ENCODE results near the gene ADCY2.

Gene ADCY2

GRCh38 chr5:7377761-7378160 lies 18.2 kb upstream of the ADCY2 start:
- H3K4me1 ChIP-seq (ENCODE audit: control insufficient read depth, insufficient read depth, low read length), result no peaks in the 10 kb centered on the region
- H3K36me3 ChIP-seq (ENCODE audit: control insufficient read depth, insufficient read depth, low read length), result no peaks in the 10 kb centered on the region
- H3K9me3 ChIP-seq (ENCODE audit: control insufficient read depth, insufficient read depth, low read length), result no peaks in the 10 kb centered on the region
- H3K9ac ChIP-seq (ENCODE audit: low read depth, low read length), result no peak overlapping the region
- no peaks in the 10 kb centered on the region for H3K27me3 ChIP-seq (ENCODE audit: control insufficient read depth, insufficient read depth, low read length)
- no peak overlapping the region for H3K4me3 ChIP-seq (ENCODE audit: low read depth, low read length)

GRCh38 chr5:7382588-7382987 lies 13.3 kb upstream of the ADCY2 start:
- no peak overlapping the region for H3K4me3 ChIP-seq (ENCODE audit: low read depth, low read length)
- no peaks in the 10 kb centered on the region for H3K9me3 ChIP-seq (ENCODE audit: control insufficient read depth, insufficient read depth, low read length)
- no peaks in the 10 kb centered on the region for H3K27me3 ChIP-seq (ENCODE audit: control insufficient read depth, insufficient read depth, low read length)
- no peak overlapping the region for H3K9ac ChIP-seq (ENCODE audit: low read depth, low read length)
- no peaks in the 10 kb centered on the region for H3K36me3 ChIP-seq (ENCODE audit: control insufficient read depth, insufficient read depth, low read length)
- H3K4me1 ChIP-seq (ENCODE audit: control insufficient read depth, insufficient read depth, low read length), result no peaks in the 10 kb centered on the region

- Histone ChIP-seq H3K4me1 (ENCODE audit: control insufficient read depth, insufficient read depth, low read length) (no peaks in the 10 kb centered on the region), H3K4me3 (ENCODE audit: low read depth, low read length) (no peak overlapping the region), H3K9me3 (ENCODE audit: control insufficient read depth, insufficient read depth, low read length) (no peaks in the 10 kb centered on the region), H3K9ac (ENCODE audit: low read depth, low read length) (no peak overlapping the region), H3K36me3 (ENCODE audit: control insufficient read depth, insufficient read depth, low read length) (no peaks in the 10 kb centered on the region), H3K27me3 (ENCODE audit: control insufficient read depth, insufficient read depth, low read length) (no peaks in the 10 kb centered on the region)
These were observed 10.3 kb upstream of the ADCY2 start for GRCh38 chr5:7385681-7386080.

DNA sequence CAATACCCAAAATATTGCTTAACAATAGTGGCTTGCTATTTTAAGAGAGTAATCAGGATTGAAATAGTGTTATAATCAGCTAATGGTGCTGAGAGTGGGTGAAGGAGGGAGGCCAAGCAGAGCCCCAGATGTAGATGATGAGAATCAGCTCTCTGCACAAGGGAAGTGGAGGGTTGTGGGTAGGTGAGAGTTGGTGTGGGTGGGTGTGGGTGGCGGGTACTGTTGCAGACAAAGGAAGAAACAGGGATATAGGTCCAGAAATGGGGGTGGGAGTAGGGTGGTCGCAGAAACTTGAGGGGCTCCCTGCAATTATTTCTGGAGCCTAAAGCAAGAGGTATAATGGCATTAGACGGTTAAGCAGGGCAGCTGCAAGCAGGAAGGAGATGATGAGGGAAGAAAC lies 7.4 kb upstream of the ADCY2 start:
- no peaks in the 10 kb centered on the region for H3K36me3 ChIP-seq (ENCODE audit: control insufficient read depth, insufficient read depth, low read length)
- H3K4me3 ChIP-seq (ENCODE audit: low read depth, low read length), result no peak overlapping the region
- H3K4me1 ChIP-seq (ENCODE audit: control insufficient read depth, insufficient read depth, low read length), result peaks cover 4% of the 10 kb centered on the region
- H3K9ac ChIP-seq (ENCODE audit: low read depth, low read length), result no peak overlapping the region
- no peaks in the 10 kb centered on the region for H3K27me3 ChIP-seq (ENCODE audit: control insufficient read depth, insufficient read depth, low read length)
- no peaks in the 10 kb centered on the region for H3K9me3 ChIP-seq (ENCODE audit: control insufficient read depth, insufficient read depth, low read length)

- Histone ChIP-seq H3K36me3 (ENCODE audit: control insufficient read depth, insufficient read depth, low read length) (no peaks in the 10 kb centered on the region), H3K9me3 (ENCODE audit: control insufficient read depth, insufficient read depth, low read length) (no peaks in the 10 kb centered on the region), H3K27me3 (ENCODE audit: control insufficient read depth, insufficient read depth, low read length) (no peaks in the 10 kb centered on the region), H3K4me1 (ENCODE audit: control insufficient read depth, insufficient read depth, low read length) (peaks cover 6% of the 10 kb centered on the region), H3K4me3 (ENCODE audit: low read depth, low read length) (no peak overlapping the region), H3K9ac (ENCODE audit: low read depth, low read length) (no peak overlapping the region)
These were observed 4.7 kb upstream of the ADCY2 start for GRCh38 chr5:7391215-7391614.

- Histone ChIP-seq H3K36me3 (ENCODE audit: control insufficient read depth, insufficient read depth, low read length) (no peaks in the 10 kb centered on the region), H3K9me3 (ENCODE audit: control insufficient read depth, insufficient read depth, low read length) (no peaks in the 10 kb centered on the region), H3K4me3 (ENCODE audit: low read depth, low read length) (no peak overlapping the region)
These were observed 3.9 kb upstream of the ADCY2 start for GRCh38 chr5:7391814-7392692.

GRCh38 chr5:7392693-7393024 lies 3.3 kb upstream of the ADCY2 start:
- H3K9ac ChIP-seq (ENCODE audit: low read depth, low read length), result no peak overlapping the region
- no peaks in the 10 kb centered on the region for H3K36me3 ChIP-seq (ENCODE audit: control insufficient read depth, insufficient read depth, low read length)
- H3K27me3 ChIP-seq (ENCODE audit: control insufficient read depth, insufficient read depth, low read length), result peaks cover 6% of the 10 kb centered on the region
- no peaks in the 10 kb centered on the region for H3K9me3 ChIP-seq (ENCODE audit: control insufficient read depth, insufficient read depth, low read length)
- peaks cover 6% of the 10 kb centered on the region for H3K4me1 ChIP-seq (ENCODE audit: control insufficient read depth, insufficient read depth, low read length)
- no peak overlapping the region for H3K4me3 ChIP-seq (ENCODE audit: low read depth, low read length)

More at GRCh38 chr5:7391814-7392692, 3.9 kb upstream of the ADCY2 start:
- Histone ChIP-seq H3K9ac (ENCODE audit: low read depth, low read length) (no peak overlapping the region), H3K27me3 (ENCODE audit: control insufficient read depth, insufficient read depth, low read length) (peaks cover 5% of the 10 kb centered on the region), H3K4me1 (ENCODE audit: control insufficient read depth, insufficient read depth, low read length) (peaks cover 6% of the 10 kb centered on the region)

GRCh38 chr5:7393921-7394799 lies 1.8 kb upstream of the ADCY2 start:
- Histone ChIP-seq H3K27me3 (ENCODE audit: control insufficient read depth, insufficient read depth, low read length) (peaks cover 6% of the 10 kb centered on the region), H3K4me1 (ENCODE audit: control insufficient read depth, insufficient read depth, low read length) (peaks cover 11% of the 10 kb centered on the region)

GRCh38 chr5:7394889-7395431 lies 978 bp upstream of the ADCY2 start:
- Histone ChIP-seq H3K36me3 (ENCODE audit: control insufficient read depth, insufficient read depth, low read length) (no peaks in the 10 kb centered on the region), H3K27me3 (ENCODE audit: control insufficient read depth, insufficient read depth, low read length) (peaks cover 6% of the 10 kb centered on the region), H3K9me3 (ENCODE audit: control insufficient read depth, insufficient read depth, low read length) (no peaks in the 10 kb centered on the region), H3K9ac (ENCODE audit: low read depth, low read length) (peak overlapping the region; percentile 71), H3K4me1 (ENCODE audit: control insufficient read depth, insufficient read depth, low read length) (peaks cover 11% of the 10 kb centered on the region), H3K4me3 (ENCODE audit: low read depth, low read length) (peak overlapping the region; percentile 70)

More at GRCh38 chr5:7393921-7394799, 1.8 kb upstream of the ADCY2 start:
- Histone ChIP-seq H3K4me3 (ENCODE audit: low read depth, low read length) (peak overlapping the region; percentile 70), H3K36me3 (ENCODE audit: control insufficient read depth, insufficient read depth, low read length) (no peaks in the 10 kb centered on the region), H3K9me3 (ENCODE audit: control insufficient read depth, insufficient read depth, low read length) (no peaks in the 10 kb centered on the region), H3K9ac (ENCODE audit: low read depth, low read length) (no peak overlapping the region)

- Histone ChIP-seq H3K4me1 (ENCODE audit: control insufficient read depth, insufficient read depth, low read length) (peaks cover 11% of the 10 kb centered on the region), H3K4me3 (ENCODE audit: low read depth, low read length) (peak overlapping the region; percentile 70), H3K9ac (ENCODE audit: low read depth, low read length) (peak overlapping the region; percentile 71), H3K36me3 (ENCODE audit: control insufficient read depth, insufficient read depth, low read length) (no peaks in the 10 kb centered on the region), H3K27me3 (ENCODE audit: control insufficient read depth, insufficient read depth, low read length) (peaks cover 6% of the 10 kb centered on the region), H3K9me3 (ENCODE audit: control insufficient read depth, insufficient read depth, low read length) (no peaks in the 10 kb centered on the region)
These were observed 449 bp upstream of the ADCY2 start for GRCh38 chr5:7395432-7395946.

DNA sequence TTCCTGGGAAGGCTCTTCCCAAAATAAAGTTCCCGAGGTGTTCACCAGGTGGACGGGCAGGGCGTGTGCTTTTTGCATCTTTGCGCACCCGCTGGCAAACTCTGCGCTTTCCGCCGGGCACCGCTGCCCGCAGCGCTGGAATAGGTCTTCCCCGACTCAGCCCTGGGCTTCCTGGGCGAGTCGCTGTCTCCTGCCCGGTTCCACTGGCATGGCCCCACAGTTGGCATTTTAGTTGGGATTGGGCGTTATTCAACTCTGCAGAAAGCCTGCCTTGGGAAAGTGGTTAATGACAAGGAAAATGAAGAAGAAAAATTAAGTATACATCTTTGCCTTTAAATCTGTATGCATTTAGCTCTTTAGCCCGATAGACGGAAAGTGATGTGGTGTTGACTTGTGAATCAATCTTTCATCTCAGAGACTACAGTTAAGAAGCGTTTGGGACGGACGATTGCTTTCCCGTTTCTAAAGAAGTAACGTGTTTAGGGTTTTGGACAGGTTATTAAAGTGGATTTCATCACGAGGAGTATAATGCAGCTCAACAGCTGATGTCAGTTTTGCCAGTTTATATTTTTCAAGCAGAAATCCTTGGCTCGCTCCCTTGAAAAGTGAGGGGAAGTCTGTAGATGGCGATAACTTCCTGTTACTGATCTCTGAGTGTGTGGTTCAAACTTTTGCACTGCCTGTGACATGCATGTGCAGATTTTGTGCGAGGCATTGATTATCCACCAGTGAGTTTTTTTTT lies 946 bp downstream of the ADCY2 start:
- Histone ChIP-seq H3K36me3 (ENCODE audit: control insufficient read depth, insufficient read depth, low read length) (no peaks in the 10 kb centered on the region), H3K9ac (ENCODE audit: low read depth, low read length) (peak overlapping the region; percentile 61), H3K27me3 (ENCODE audit: control insufficient read depth, insufficient read depth, low read length) (peaks cover 6% of the 10 kb centered on the region), H3K4me3 (ENCODE audit: low read depth, low read length) (peak overlapping the region; percentile 76), H3K9me3 (ENCODE audit: control insufficient read depth, insufficient read depth, low read length) (no peaks in the 10 kb centered on the region), H3K4me1 (ENCODE audit: control insufficient read depth, insufficient read depth, low read length) (peaks cover 20% of the 10 kb centered on the region)

All from iPS-15b (cell line).